Right lung (tissue), 5 donors: ENCODE data around the gene MPDZ. TPM values are rescaled to one million over a fixed set of nuclear protein-coding genes. Genes with fewer than 3 reads are reported as not detected.
A peak's percentile ranks its signal among the peaks of the same experiment; 100 is the strongest.
"Not testable (repeated sequence)": the region's sequence is repeated elsewhere in the genome, so short reads cannot be mapped to it uniquely, and the experiment has no call there.

ENCODE experiments used
- DNase-seq, 2 donors: peaks; one replicate each; pipeline ENCODE4 v3.0.0-alpha.2; 2013
- polyA plus RNA-seq, 5 donors: library from polyadenylated mRNA; unstranded; fragments of 120-200 nt; gene quantifications; one replicate each; pipeline versions ENCODE4 v1.2.1 to v1.2.3, GENCODE V29; 2013; ENCODE audit warnings: inconsistent platforms in 1 of 5, low replicate concordance in 1 of 5; ENCODE audit not compliant: insufficient read length in 5 of 5, insufficient read depth in 1 of 5

MPDZ gene
- polyA plus RNA-seq, 5 donors = 59.8 to 78.7 (median 68.6) TPM

DNA sequence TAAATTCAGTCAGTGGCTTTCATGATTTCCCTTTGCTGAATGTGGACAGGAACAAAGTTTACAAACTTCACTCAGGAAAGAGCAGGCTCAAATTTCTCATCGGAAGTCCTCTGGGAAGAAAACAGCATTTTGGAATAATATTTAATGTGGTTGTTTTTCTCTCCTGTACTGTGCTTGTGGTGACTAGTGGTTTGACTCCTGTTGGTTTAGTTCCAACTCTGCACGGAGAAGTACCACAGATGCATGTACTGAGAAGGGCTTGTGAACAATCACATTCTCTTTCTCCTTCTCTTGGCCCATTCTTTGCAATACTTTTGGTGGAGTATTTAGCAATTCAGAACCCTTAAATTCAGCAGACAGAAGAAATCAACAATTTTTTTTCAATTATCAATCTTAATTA is 13.3 kb downstream of the MPDZ start:
- no peak for DNase-seq

DNA sequence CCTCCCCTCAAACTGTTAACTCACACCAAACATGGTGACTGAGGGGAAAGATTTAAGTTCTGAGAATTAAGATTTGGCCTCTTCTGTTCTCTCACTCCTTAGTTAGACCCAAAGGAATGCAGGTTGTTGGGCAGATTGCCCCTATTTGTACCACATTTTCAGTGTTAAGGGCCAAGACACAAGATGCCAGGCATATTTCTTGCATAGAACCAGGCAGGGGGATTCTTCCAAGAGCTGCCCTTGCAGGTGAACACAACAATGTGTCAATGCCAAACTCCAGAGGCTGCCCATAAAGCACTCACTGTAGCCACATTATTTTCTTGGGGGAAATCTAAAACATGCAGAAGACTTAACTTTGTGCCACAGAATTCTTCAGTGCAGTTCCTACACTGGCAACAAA is 14.7 kb downstream of the MPDZ start:
- DNase-seq = no peak

DNA sequence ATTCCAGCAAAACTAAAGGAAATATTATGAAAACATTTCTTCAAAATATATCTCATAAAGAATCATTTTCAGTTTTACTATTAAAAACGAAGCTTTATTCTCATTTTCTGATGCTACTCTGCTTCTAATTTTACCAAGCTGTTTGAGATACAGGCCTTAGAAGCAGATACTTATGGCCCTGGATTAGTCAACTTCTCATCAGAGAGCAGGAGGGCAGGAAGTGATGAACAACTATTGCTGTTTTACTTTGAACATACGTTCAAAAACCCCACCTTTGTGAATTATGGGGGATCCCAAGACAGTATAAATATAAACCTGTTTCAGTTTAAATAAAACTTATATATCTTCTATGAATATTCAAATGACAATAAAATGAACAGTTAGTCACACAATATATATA is 16.0 kb downstream of the MPDZ start:
- no peak for DNase-seq

DNA sequence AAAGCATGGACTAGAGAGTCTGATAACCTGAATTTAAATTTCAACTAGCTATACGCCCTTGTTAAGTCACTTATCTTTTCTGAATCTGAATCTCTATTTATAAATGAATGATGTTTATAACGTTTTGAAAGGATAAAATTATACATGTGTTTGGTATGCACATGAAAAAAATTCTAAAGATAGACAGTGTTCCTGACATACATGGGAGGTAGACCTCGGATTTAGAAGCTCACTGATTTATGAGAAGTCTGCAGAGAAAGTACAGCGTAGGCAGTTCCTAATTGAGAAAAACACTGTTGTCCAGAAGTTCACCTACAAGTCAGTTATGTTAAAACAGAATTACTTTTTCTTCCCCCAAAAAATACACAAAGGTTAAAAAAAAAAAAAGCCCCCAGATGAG is 26.6 kb downstream of the MPDZ start:
- no peak for DNase-seq

DNA sequence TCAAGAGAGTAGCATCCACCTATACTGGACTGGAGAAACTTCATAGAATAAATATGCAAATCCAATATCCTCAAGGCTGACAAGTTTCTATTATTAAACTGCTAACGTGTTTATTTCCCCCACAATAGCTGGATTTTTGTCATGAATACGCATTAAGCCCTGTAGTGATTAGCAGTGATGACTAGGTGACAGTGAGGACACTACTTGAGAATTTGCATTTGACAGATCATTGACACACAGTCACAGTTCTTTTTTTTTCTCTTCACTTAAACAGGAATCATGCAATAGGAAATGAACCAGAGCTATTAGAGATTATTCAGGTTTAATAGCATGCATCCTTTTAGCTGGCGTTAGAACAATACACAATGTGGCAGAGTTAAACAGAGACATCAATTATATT is 35.3 kb downstream of the MPDZ start:
- no peak for DNase-seq

DNA sequence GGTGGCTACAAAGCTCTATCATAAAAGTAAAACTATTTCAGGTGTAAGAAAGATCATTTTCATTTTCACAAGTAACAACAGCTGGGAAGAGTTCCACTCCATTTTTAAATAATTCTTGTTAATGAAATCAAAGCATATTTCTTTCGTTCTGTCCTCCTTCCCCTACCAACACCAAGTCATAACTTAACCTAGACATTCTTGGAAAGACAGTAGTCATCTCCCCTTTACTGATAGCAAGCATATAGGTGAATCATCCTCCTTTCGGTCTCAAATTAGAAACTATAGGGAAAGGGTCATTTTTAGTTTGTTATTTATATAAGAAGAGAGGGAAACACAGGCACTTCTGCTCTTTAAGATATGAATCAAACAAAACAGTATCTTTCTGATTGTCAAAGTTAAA is 38.2 kb downstream of the MPDZ start:
- DNase-seq = no peak

DNA sequence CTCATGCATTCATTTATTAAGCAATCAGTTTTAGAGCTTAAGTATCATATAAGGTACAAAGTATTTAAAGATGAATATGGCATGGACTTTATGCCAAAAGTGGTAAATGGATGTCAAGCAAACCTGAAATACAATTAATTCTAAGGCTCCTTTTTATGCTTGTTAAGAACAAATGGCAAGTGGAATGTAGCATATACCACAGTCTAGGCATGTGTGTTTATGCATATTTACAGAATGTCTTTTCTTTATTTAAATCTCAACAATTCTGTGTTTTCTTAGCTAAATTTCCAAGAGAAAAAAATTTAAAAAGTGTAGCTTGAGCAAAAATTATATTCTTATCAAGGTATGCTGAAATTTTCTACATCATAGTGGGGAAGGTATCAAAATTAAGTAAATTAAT is 39.8 kb downstream of the MPDZ start:
- no peak for DNase-seq

DNA sequence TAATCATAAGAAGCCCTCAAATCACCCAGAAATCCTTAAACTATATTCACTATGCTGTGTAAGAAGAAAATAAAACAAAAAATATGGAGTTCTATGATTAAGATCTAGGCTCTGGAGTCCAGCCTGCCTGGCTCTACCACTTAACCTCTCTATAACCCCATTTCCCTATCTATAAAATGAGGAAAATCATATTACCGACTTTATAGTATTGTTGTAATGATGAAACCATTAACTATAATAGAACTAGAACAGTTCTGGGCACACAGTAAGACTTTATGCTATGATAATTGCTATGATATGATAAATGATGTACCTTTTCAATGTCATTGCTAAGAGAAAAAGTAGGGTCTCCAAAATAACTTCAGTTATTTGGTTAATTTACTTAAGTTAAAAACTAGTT is 40.3 kb downstream of the MPDZ start:
- DNase-seq = no peak

DNA sequence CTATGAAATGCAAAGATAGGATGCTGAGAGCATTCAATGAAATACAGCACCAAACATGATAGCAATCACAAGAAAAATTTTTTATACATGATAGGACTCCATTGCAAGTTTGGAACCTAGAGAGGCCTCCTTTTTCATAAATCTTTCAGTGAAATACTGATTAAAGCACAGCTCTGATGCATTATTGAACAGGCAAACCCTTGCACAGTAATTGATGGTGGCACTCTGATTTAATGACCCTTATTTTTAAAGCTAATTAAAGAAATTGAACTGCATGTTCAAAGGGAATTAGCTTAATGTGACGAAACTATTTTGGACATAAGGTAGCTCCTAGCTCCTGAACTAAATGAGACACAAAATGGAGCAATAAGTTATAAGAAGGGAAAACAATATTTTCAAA is 44.6 kb downstream of the MPDZ start:
- no peak for DNase-seq

DNA sequence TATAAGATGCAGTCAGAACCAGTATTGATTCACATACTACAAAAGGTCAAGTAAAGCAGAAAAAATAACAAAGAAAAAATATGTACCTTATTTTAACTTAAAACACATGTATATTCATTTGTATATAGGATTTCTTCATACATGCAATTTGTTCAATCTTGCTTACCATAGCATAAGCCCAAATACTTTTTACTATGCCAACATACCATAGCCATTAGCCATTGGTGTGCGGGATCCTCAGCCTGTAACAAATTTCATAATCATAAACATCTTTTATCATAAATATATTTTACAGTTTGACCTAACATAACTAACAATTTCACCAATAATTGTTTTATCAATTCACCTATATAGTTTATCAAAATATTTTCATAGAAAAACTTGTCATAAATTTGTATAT is 51.1 kb downstream of the MPDZ start:
- no peak for DNase-seq

DNA sequence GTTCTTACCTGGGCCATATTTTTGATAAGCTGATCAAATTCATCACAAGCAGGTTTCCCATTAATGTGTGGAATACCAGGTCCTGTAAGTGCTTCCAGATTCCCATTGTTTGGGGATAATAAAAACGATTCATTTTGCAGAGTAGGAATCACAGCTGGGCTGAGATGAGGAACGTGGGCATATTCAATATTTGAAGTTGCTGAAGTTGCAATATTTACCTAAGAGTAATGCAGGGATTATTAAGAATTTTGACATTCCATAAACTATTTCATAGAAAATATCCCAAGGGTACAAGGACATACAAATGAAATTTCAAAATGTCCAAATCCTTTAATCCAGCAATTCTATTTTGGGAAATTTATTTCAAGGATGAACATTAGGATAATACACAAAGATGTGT is 55.1 kb downstream of the MPDZ start:
- DNase-seq = no peak

DNA sequence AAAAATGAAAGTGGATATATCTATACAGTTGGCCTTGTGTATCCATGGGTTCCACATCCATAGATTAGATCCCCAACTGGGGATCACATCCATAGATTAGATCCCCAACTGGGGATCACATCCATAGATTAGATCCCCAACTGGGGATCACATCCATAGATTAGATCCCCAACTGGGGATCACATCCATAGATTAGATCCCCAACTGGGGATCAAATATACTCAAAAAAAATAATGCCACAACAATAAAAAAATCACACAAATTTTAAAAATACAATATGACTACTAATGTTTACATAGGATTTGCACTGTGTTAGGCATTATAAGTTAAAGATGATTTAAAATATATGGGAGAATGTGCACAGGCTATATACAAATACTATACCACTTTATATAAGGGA is 56.8 kb downstream of the MPDZ start:
- not testable (repeated sequence) for DNase-seq

DNA sequence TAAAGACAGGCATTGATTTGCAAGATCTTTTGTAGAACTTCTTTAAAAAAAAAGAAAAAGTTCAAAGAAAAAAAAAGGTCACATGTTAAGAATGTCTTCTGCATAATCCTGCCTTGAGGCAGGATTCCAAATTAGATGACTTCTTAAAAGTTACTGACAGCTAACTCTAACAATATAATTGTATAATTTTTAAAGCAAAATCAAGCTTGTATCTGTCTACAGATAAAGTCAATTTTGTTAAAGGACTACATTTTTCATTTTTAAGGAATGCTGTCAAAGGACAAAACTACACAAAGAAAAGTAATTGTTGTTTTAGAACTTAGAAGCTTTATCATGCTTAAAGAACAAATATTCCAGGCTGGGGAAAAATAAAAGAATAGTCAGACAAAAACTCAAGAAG is 57.8 kb downstream of the MPDZ start:
- no peak for DNase-seq

DNA sequence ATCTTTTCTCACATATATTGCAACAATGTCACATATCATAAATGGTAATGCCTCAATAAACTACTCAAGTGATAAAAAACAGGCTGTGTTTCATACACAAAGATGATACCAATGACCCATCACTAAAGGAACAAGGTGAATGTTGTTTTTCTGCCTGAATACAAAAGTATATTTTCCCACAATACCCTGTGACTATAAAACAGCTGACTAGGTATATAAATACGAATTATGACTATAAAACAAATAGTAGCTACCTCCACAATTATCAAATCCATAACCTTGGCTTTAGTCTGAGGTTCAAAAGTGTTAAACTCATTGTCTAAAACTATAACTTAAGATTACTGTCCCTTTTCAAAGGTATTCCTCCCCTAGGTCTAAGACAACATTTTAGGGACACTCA is 58.7 kb downstream of the MPDZ start:
- DNase-seq = no peak

DNA sequence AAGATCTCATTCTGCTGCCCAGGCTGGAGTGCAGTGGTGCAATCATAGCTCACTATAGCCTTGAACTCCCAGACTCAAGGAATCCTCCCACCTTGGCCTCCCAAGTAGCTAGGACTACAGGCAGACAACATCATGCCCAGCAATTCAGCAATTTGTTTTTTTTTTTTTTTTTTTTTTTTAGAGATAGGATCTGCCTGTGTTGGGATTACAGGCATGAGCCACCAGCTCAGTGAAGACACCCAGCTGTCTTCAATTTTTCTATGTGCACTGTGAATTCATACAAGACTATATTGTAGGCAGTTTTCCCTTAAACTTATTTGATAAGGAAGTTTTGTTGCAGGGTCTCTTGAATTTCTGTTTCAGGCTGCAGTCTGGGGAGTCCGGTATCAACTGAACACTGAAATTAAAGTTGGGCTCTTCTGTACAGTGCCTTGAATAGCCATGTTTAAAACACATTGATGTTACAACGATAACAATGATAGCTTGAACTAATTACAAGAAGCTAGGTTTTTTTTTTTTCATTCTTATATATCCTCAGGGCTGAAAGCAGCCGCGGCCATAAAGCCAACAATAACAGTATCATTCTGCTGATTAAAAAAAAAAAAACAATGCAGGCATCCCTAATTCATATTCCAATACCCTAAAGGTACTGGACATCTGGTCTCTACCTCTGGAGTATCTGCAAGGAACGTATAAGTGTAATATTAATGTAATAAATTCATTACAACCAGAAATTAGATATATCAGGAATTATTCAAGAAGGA is 63.5 kb downstream of the MPDZ start:
- DNase-seq = no peak

DNA sequence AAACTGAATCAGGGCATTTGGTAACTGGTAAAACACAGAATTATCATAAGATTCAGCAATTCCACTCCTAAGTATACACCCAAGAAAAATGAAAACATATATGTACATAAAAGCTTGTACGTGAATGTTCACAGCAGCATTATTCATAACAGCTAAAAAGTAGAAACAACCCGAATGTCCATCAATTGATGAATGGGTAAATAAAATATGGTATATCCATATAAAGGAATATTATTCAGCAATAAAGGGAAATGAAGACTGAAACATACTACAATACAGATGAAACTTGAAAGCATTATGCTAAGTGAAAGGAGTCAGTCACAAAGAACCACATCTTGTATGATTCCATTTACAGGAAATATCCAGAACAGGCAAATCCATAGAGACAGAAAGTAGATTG is 65.5 kb downstream of the MPDZ start:
- DNase-seq = no peak

DNA sequence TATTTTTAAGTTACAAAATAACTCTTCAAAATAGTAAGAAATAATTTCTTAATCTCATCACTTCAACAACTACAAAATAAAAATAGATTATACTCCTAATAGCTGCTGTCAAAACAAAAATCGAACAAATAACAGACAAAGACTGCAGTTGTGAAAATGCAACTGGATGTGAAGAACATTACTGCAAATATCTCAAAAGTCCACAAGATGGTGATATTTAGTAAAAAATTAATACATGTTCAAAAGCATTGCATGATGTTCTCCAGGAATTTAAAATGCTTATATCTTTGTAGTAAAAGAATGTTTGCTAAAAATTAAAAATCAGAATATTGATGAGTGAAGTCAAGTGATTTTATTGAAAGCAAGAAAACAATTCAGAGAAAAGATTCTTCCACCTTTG is 66.2 kb downstream of the MPDZ start:
- no peak for DNase-seq

DNA sequence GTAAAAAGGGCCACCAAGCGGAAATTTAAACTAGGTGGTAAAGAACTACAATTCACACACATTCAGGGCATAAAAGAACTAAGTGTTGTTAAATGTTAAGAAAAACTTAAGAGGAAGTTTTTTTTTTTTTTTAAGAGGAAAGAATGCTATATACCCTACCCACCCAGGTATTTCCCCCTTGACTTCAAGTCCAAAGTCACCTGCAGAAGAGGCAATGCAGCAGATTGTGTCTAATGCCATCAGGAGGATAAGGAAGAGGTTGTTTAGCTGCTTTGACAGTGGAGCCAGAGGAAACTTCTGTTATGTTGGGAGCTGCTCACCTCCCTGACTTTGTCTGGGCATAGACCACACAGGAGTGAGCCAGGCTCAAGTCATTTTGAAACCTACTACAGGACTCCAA is 69.2 kb downstream of the MPDZ start:
- DNase-seq = no peak

DNA sequence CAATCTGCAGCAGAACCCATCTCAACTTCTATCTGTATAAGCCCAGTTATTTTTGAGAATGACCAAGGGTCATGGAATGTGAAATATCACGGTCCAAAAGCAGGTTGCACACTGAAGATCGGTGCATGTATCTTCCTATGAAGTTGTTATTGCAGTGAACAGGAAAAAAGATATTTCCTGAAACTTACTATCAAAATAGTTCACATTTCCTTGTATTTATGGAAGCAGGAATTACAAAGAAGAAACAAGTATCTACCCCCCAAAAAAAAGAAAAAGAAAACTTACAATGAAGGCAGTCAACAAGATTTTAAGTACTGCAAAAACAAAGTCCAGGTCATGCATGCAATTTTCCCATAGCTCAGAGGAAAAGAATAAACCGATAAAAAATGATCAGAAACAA is 70.0 kb downstream of the MPDZ start:
- no peak for DNase-seq

DNA sequence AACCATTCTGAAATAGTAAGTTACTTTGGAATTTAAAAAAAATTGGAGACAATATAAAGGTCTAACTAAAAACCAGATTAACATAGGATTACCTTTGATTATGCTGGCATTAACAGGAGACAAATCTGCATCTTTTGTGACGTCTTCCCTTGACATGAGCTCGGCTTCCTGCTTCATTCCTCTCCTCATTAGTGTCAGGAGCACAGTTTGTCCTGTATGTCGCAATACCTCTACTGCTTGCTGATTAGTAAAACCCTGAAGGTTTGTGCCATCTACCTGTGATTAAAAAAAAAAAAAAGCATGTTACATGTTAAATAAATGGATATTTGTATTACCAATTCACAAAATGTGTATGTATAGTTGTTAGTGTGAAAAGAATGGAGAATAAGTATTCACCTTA is 73.7 kb downstream of the MPDZ start:
- DNase-seq = no peak

DNA sequence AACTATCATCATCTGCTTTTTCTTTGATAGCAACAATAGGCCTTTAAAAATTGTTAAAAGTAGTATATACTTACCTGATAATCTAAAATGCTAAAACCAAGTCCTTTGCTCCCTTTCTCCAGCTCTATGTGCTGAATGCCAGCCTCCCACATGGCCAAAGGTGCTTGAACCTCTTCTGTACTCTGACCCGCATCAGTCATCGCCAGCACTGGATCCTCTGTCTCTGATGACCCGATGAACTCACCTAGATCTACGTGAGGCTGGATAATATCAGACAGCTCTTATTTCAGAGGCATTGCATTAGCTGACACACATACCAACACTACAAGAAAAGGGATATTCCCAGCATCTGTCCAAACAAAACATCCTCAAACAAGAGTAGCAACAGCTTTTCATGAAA is 89.5 kb downstream of the MPDZ start:
- DNase-seq = no peak

DNA sequence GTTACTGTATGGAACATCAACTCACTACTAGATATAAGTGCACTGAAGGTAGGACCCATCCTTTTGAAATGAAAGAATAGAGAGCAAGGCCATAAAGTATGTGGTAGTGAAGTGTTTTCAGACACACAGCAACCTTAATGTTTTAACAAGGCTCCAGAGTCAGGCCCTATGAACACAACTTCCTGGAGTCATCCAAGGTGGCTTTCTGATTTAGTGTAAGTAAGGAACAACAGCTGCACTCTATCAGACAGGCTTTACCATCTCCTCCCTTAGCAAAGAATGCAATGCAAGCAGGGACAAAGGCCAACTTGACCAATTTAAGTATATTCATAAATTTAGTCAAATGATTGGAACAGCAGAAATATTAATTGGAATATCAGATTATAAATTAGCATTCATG is 90.1 kb downstream of the MPDZ start:
- peak in 1 of 2 donors; percentile 8 for DNase-seq

DNA sequence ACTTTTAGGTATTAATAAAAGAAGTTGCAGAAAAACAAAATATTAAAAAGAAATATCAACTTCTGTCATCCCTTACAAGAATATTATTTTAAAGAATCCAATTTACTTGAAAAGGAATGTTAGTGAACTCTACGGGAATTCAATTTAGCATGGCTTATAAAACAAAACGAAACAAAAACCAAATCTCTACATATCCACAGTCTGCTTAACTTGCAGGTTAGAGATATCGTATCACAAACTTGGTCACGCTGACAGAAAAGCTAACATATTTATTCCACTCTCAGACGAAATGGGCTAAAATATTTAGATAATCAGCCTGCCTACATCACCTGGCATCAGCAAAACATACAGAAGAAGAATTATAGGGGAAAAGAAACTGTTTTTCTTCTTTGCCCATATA is 92.7 kb downstream of the MPDZ start:
- no peak for DNase-seq

DNA sequence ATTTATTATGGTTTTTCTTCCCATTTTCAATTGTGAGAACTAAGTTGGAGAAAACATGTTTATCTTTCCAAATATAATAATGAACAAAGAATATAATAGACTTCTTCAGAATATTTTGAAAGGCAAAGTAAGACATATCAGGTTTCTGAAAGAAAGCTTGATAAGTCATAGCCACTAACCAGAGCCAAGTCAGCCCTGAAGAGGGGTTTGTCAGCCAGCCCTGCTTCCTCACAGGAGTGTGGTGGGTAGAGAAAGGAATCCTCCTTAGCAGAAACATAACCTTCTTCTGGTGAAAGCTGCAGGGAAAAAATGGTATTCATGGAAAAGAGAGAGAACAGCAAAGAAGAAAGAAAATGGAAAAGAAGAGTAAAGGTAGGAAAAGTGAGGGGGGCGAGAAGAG is 93.4 kb downstream of the MPDZ start:
- DNase-seq = no peak

DNA sequence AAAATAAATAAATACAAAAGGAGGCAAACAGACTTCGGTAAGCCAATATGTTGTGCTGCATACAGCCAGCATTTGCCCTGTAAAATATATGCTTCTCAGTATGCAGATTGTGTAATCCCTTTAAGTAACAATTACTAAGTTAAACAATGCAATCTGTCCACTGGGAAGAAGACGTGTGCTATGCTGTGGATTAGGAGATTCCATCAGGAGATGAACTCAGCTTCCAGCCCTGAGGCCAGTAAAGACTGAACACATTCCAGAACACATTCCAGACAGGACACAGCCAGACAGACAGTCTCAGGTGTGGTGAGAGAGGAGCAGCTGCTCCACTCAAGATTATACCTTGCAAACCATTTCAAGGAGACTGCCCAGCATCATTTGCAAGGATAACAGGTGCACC is 97.8 kb downstream of the MPDZ start:
- DNase-seq = no peak
